SK-N-SH treated with all-trans-retinoic acid at 6 μM for 48 hours (cell line): ENCODE results near the gene CACNA1B.

Experiments used
- ATAC-seq: fragments of 200-7000 bp; cut with Tn5 transposase; 3 replicates; pipeline ENCODE4 v1.9.1; 2020; ENCODE audit warnings: mild to moderate bottlenecking, moderate library complexity
- ARNTL ChIP-seq: fragments of 450-650 bp; formaldehyde crosslinking; IDR thresholded peaks from 2 replicates; pipeline ENCODE4 v1.5.0; 2020; ENCODE audit warnings: low read depth, mild to moderate bottlenecking, moderate library complexity, borderline replicate concordance
- BACH2 ChIP-seq: fragments of 250-450 bp; sonication (Bioruptor Pico); IDR thresholded peaks from 2 replicates; pipeline ENCODE4 v1.9.0; 2021; ENCODE audit warnings: mild to moderate bottlenecking, borderline replicate concordance
- ESRRG ChIP-seq: fragments of 250-450 bp; sonication (Bioruptor Pico); IDR thresholded peaks from 2 replicates; pipeline ENCODE4 v1.6.1; 2021; ENCODE audit warnings: mild to moderate bottlenecking
- ISL1 ChIP-seq: fragments of 250-450 bp; sonication (Bioruptor Pico); IDR thresholded peaks from 2 replicates; pipeline ENCODE4 v2.1.2; 2022; ENCODE audit warnings: mild to moderate bottlenecking, moderate library complexity
- PPARA ChIP-seq: fragments of 250-450 bp; sonication (Bioruptor Pico); IDR thresholded peaks from 2 replicates; pipeline ENCODE4 v1.5.0; 2020; ENCODE audit warnings: mild to moderate bottlenecking, borderline replicate concordance
- RARB ChIP-seq: fragments of 250-450 bp; sonication (Bioruptor Pico); IDR thresholded peaks from 2 replicates; pipeline ENCODE4 v1.8.0; 2021; ENCODE audit warnings: mild to moderate bottlenecking, moderate library complexity
- SNAI2 ChIP-seq: fragments of 250-450 bp; sonication (Bioruptor Pico); IDR thresholded peaks from 2 replicates; pipeline ENCODE4 v1.5.0; 2020; ENCODE audit warnings: mild to moderate bottlenecking, moderate library complexity
- TCF4 ChIP-seq: fragments of 250-450 bp; sonication (Bioruptor Pico); IDR thresholded peaks from 2 replicates; pipeline ENCODE4 v1.8.0; 2021; ENCODE audit warnings: mild to moderate bottlenecking, moderate library complexity, borderline replicate concordance
- TOX ChIP-seq: fragments of 250-450 bp; sonication (Bioruptor Pico); IDR thresholded peaks from 2 replicates; pipeline ENCODE4 v1.8.0; 2021; ENCODE audit warnings: mild to moderate bottlenecking, moderate library complexity, borderline replicate concordance
- ZC3H10 ChIP-seq: fragments of 250-450 bp; sonication (Bioruptor Pico); IDR thresholded peaks from 2 replicates; pipeline ENCODE4 v1.5.1; 2021; ENCODE audit warnings: mild to moderate bottlenecking, moderate library complexity
- ZFP3 ChIP-seq: fragments of 250-450 bp; sonication (Bioruptor Pico); IDR thresholded peaks from 2 replicates; pipeline ENCODE4 v1.5.0; 2020; ENCODE audit warnings: mild to moderate bottlenecking, moderate library complexity
- ZFP30 ChIP-seq: fragments of 450-650 bp; formaldehyde crosslinking; IDR thresholded peaks from 2 replicates; pipeline ENCODE4 v1.5.0; 2022; ENCODE audit warnings: mild to moderate bottlenecking, moderate library complexity
- ZNF70 ChIP-seq: fragments of 450-650 bp; formaldehyde crosslinking; IDR thresholded peaks from 2 replicates; pipeline ENCODE4 v1.5.0; 2020; ENCODE audit warnings: mild to moderate bottlenecking, moderate library complexity
- ZNF8 ChIP-seq: fragments of 450-650 bp; formaldehyde crosslinking; IDR thresholded peaks from 2 replicates; pipeline ENCODE4 v1.5.0; 2020; ENCODE audit warnings: mild to moderate bottlenecking, moderate library complexity
- TF ChIP-seq, protein P1 (sequence below): fragments of 250-450 bp; sonication (Bioruptor Pico); IDR thresholded peaks from 2 replicates; pipeline ENCODE4 v1.8.0; 2020; ENCODE audit warnings: mild to moderate bottlenecking, moderate library complexity, borderline replicate concordance
- TF ChIP-seq, protein P2 (sequence below): fragments of 250-450 bp; sonication (Bioruptor Pico); IDR thresholded peaks from 2 replicates; pipeline ENCODE4 v1.5.1; 2021; ENCODE audit warnings: mild to moderate bottlenecking, moderate library complexity
- TF ChIP-seq, protein P3 (sequence below): fragments of 250-450 bp; sonication (Bioruptor Pico); IDR thresholded peaks from 2 replicates; pipeline ENCODE4 v1.5.1; 2020; ENCODE audit warnings: low read depth, mild to moderate bottlenecking, moderate library complexity

The CACNA1B gene

DNA sequence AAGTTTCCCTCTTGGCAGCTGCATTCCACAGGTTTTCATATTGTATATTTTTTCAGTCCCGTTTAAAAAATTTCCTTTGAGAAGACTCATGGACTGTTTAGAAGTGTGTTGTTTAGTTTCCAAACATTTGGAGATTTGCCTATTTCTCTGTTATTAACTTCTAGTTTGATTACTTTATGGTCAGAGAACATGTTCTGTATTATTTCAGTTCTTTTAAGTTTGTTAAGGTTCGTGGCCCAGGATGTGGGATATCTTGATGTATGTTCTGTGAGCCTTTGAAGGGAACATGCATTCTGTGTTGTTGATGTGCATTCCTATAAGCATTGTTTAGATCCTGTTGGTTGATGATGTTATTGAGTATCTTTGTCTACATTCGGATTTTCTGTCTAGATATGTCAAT is 153.6 kb downstream of the CACNA1B start (continued):
- no peak for TF ChIP-seq ISL1 (CRISPR knock-in tag)
- TF ChIP-seq ZC3H10 (CRISPR knock-in tag) = no peak
- TF ChIP-seq ZFP3 (CRISPR knock-in tag) = no peak
- TF ChIP-seq, protein P1, sequence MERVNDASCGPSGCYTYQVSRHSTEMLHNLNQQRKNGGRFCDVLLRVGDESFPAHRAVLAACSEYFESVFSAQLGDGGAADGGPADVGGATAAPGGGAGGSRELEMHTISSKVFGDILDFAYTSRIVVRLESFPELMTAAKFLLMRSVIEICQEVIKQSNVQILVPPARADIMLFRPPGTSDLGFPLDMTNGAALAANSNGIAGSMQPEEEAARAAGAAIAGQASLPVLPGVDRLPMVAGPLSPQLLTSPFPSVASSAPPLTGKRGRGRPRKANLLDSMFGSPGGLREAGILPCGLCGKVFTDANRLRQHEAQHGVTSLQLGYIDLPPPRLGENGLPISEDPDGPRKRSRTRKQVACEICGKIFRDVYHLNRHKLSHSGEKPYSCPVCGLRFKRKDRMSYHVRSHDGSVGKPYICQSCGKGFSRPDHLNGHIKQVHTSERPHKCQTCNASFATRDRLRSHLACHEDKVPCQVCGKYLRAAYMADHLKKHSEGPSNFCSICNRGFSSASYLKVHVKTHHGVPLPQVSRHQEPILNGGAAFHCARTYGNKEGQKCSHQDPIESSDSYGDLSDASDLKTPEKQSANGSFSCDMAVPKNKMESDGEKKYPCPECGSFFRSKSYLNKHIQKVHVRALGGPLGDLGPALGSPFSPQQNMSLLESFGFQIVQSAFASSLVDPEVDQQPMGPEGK (CRISPR knock-in tag) = no peak

DNA sequence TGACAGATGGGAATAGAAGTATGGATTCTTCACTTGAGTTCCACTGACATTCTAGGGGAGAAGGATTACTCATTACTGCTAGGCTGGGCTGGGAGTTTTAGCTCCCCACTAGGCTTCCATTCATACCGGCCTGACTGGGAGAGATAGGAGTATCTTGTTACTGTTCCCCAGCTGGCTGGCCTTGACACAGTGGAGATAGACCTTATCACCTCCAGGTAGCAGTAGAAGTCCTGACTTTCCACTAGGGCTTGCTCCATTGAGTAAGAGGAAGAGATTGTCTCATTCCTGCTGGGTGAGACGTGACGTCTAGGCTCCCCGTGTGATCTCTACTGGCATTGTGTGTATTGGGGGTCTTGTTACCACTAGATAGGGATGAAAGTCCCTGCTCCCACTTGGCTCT is 156.4 kb downstream of the CACNA1B start:
- no peak for ATAC-seq
- TF ChIP-seq, protein P2, sequence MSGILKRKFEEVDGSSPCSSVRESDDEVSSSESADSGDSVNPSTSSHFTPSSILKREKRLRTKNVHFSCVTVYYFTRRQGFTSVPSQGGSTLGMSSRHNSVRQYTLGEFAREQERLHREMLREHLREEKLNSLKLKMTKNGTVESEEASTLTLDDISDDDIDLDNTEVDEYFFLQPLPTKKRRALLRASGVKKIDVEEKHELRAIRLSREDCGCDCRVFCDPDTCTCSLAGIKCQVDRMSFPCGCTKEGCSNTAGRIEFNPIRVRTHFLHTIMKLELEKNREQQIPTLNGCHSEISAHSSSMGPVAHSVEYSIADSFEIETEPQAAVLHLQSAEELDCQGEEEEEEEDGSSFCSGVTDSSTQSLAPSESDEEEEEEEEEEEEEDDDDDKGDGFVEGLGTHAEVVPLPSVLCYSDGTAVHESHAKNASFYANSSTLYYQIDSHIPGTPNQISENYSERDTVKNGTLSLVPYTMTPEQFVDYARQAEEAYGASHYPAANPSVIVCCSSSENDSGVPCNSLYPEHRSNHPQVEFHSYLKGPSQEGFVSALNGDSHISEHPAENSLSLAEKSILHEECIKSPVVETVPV (CRISPR knock-in tag) = no peak
- TF ChIP-seq, protein P3, sequence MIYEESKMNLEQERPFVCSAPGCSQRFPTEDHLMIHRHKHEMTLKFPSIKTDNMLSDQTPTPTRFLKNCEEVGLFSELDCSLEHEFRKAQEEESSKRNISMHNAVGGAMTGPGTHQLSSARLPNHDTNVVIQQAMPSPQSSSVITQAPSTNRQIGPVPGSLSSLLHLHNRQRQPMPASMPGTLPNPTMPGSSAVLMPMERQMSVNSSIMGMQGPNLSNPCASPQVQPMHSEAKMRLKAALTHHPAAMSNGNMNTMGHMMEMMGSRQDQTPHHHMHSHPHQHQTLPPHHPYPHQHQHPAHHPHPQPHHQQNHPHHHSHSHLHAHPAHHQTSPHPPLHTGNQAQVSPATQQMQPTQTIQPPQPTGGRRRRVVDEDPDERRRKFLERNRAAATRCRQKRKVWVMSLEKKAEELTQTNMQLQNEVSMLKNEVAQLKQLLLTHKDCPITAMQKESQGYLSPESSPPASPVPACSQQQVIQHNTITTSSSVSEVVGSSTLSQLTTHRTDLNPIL (CRISPR knock-in tag) = no peak
- TF ChIP-seq ZNF70 (no peak), TOX (CRISPR knock-in tag) (no peak), ZNF8 (CRISPR knock-in tag) (no peak), ZFP30 (CRISPR knock-in tag) (no peak), RARB (CRISPR knock-in tag) (no peak), PPARA (CRISPR knock-in tag) (no peak), ZFP3 (CRISPR knock-in tag) (no peak), ARNTL (CRISPR knock-in tag) (no peak)

DNA sequence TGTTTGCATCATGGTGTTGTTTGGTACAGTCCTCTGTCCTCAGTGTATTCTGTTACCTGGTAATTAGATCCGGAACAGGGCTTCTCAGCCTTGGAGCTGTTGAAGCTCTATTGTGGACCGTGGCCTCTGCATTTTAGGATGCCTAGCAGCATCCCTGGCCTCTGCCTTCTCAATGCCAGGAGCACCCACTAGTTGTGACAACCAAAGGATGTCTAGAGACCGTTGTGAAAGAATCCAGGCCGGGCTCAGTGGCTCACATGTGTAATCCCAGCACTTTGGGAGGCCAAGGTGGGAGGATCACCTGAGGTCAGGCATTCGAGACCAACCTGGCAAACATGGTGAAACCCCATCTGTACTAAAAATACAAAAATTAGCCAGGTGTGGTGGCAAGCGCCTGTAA is 159.6 kb downstream of the CACNA1B start:
- TF ChIP-seq, protein P1 (CRISPR knock-in tag) = no peak
- TF ChIP-seq BACH2 (CRISPR knock-in tag) = no peak
- no peak for TF ChIP-seq ZFP30 (CRISPR knock-in tag)
- TF ChIP-seq PPARA (CRISPR knock-in tag) = no peak
- TF ChIP-seq ARNTL (CRISPR knock-in tag) = no peak
- no peak for TF ChIP-seq SNAI2 (CRISPR knock-in tag)
- no peak for TF ChIP-seq ZC3H10 (CRISPR knock-in tag)
- TF ChIP-seq ZFP3 (CRISPR knock-in tag) = no peak
- no peak for TF ChIP-seq ZNF70
- TF ChIP-seq, protein P2 (CRISPR knock-in tag) = no peak
- ATAC-seq = no peak

DNA sequence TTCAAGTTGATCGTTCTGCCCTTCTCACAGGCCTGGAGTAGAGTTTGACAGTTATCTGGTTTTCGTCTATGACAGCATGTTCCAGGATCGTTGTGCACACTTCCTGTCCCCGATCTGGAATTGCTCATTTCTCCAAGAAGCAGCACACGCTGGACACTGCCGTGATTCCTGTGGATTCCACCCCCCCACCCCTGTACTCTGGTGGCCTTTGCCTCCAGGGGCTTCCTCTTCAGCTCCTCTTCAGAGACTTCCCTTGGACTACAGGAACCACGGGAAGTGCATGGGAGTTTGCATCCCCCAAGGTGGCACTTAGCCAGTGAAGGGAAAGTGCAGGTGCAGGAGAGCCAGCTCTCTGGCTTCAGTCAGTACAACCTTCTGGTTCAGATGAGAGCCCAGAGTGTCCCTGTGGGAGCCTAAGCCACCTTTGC is 160.7 kb downstream of the CACNA1B start:
- ATAC-seq = no peak
- TF ChIP-seq RARB (CRISPR knock-in tag) (no peak), TCF4 (CRISPR knock-in tag) (no peak), ZC3H10 (CRISPR knock-in tag) (no peak), TOX (CRISPR knock-in tag) (no peak), ISL1 (CRISPR knock-in tag) (no peak), BACH2 (CRISPR knock-in tag) (no peak), ESRRG (CRISPR knock-in tag) (no peak), ZNF70 (no peak)
- TF ChIP-seq, protein P3 (CRISPR knock-in tag) = no peak
